ENCODE measurements around the gene UBTD2.

UBTD2 gene

DNA sequence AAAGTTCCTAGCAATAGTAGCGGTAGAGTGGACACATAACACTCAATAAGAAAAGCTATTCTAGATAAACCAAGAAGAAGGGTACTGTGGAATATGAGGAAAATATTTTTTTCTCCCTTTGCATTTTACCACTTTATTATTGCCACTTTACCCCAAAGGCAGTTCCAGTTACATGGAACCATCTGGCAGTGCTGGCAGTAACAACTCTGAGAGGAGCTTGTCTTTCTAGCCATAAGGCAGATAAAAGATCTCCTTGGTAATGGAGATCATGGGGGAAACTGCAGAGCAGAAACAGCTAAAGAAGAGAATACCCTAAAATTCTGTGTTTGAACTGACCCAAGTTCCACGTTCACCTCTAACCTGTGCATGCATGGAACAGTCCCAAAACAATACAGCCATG lies 38.5 kb downstream of the UBTD2 start:
- no peaks in the 10 kb centered on the region for H3K9me3 Mint-ChIP-seq
- DNase-seq, result no peak

DNA sequence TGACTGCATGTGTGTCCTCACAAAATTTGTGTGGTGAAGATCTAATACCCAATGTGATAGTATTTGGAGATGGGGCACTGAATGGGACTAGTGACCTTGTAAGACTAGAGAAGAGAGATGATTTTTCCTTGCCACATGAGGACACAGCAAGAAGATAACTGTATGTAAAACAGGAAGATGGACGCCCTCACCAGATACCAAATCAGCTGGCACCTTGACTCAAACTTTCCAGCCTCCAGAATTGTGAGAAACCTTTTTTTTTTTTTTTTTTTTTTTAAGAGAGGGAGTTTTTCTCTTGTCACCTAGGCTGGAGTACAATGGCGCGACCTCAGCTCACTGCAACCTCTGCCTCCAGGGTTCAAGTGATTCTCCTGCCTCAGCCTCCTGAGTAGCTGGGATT lies 40.3 kb downstream of the UBTD2 start:
- Mint-ChIP-seq H3K4me3 (no peak overlapping the region), H3K4me1 (ENCODE audit: low read depth) (peaks cover 19% of the 10 kb centered on the region), H3K36me3 (ENCODE audit: low read depth) (peaks cover 4% of the 10 kb centered on the region), H3K9me3 (no peaks in the 10 kb centered on the region), H3K27ac (no peak overlapping the region), H3K27me3 (no peaks in the 10 kb centered on the region)
- DNase-seq, result no peak

More for the DNA sequence above, 38.5 kb downstream of the UBTD2 start:
- H3K4me1 Mint-ChIP-seq (ENCODE audit: low read depth), result peaks cover 11% of the 10 kb centered on the region
- no peak overlapping the region for H3K4me3 Mint-ChIP-seq
- H3K27me3 Mint-ChIP-seq, result no peaks in the 10 kb centered on the region
- peaks cover 12% of the 10 kb centered on the region for H3K36me3 Mint-ChIP-seq (ENCODE audit: low read depth)
- no peak overlapping the region for H3K27ac Mint-ChIP-seq

DNA sequence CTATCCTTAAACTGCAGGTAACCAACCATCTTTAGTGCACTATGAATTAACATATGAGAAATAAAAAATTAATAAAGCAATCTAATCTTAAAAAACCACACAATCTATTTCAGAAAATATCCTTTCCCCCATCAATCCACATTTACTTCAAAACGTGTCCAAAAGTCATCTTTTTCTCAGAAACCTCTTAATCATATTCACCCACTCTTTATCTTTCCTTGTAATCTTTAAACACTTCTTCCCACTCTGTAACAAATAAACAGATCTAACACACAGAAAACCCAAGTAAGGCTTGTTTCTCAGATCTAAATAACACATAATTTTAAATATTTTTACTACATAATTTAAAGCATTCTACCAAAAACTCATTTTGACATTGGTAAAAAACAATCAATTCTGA lies 45.2 kb downstream of the UBTD2 start:
- Mint-ChIP-seq H3K27me3 (no peaks in the 10 kb centered on the region), H3K27ac (peak overlapping the region; percentile 31), H3K4me3 (no peak overlapping the region), H3K36me3 (ENCODE audit: low read depth) (peaks cover 8% of the 10 kb centered on the region), H3K4me1 (ENCODE audit: low read depth) (peaks cover 47% of the 10 kb centered on the region), H3K9me3 (no peaks in the 10 kb centered on the region)
- no peak for DNase-seq

DNA sequence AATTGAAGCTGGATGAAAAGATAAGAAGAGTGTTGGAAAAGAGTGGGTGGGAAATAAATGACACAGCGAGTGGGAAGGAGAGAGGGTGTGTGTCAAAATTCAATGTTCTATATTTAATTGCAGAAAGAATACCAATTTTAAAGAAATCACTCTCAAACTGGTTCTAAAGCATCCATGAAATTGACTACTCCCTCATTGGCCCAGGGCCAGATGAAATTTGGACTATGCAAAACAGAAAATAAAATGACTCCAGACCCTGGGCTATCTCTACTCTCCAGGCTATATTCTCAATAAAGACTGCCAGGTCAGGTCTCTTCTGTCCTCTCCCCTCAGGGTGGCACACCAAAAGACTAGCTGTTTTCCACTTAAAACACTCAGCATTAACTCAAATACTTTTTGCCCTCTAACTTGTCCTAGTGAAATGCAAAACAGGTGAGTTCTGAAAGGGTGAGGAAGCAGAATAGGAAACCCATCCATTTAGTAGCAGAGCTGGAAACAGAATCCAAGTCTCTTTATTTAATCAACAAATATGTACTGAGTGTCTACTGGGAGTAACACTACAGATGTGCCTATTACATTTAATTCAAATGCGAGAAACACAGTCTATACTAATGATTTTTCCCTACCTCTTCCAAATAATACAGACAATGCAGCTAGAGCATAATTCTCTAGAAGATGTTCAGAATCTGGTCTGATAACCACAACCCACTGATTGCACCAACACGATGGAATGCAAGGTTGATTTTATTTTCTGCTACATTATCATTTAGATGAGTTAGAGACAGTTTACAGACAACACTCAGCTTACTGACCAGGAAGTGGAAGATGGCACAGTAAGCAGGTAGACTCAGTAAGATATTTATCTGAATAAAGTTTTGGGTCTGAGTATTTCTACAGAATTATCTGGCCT lies 47.5 kb downstream of the UBTD2 start:
- no peak overlapping the region for H3K4me3 Mint-ChIP-seq
- peaks cover 30% of the 10 kb centered on the region for H3K36me3 Mint-ChIP-seq (ENCODE audit: low read depth)
- H3K27ac Mint-ChIP-seq, result no peak overlapping the region
- H3K9me3 Mint-ChIP-seq, result no peaks in the 10 kb centered on the region
- no peaks in the 10 kb centered on the region for H3K27me3 Mint-ChIP-seq
- no peak for DNase-seq
- H3K4me1 Mint-ChIP-seq (ENCODE audit: low read depth), result peaks cover 47% of the 10 kb centered on the region

DNA sequence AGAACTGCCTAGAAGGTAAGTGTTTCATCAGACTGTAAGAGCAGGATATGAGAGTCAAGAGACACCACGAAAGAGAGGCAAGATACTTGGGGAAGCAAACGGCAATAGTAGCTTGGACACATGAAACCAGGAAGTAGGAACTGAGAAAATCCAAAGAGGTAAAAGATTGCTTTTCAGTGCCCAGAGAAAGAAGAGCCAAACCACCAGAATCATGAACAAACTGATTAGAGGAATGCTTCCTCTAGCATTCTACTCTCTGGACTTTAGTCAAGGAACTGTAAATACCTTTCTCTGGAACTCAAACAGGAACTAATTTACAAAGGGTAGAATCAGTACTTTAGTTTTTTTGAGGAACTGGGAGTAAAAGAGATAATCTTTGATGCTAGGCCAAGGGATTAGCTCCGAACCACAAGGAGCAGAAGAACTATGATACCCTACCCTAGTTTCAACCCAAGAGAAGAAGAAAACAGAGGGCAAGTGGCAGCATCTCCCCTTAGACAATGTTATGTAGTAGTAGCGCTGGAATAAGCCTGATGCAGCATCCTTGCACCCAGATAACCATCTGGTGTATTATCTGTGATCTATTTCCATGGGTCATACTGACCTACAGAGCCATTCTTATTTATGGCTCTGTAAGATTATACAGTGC lies 48.3 kb downstream of the UBTD2 start:
- Mint-ChIP-seq H3K27ac (peak overlapping the region; percentile 35), H3K4me3 (no peak overlapping the region), H3K9me3 (no peaks in the 10 kb centered on the region), H3K4me1 (ENCODE audit: low read depth) (peaks cover 52% of the 10 kb centered on the region), H3K27me3 (no peaks in the 10 kb centered on the region), H3K36me3 (ENCODE audit: low read depth) (peaks cover 37% of the 10 kb centered on the region)
- no peak for DNase-seq

DNA sequence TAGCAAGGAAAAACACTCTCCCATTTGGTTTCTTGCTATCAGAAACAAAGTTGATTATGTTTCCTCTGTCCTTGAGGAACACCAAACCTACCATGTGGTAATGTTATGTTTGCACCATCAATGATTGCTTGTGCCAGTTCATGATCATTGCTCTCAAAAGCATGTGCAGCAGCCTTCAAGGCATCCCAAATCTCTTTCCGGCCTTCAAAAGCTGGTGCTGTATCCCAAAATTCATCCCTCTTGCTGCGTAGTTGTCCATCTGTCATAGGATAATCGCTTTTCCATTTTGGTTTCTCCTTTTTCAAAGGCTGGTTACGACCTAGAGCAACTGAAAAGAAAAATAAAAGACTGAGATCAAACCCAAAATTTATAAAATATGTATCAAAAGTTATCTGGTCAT lies 49.5 kb downstream of the UBTD2 start:
- H3K36me3 Mint-ChIP-seq (ENCODE audit: low read depth), result peaks cover 44% of the 10 kb centered on the region
- no peaks in the 10 kb centered on the region for H3K9me3 Mint-ChIP-seq
- no peak overlapping the region for H3K4me3 Mint-ChIP-seq
- no peaks in the 10 kb centered on the region for H3K27me3 Mint-ChIP-seq
- DNase-seq, result no peak
- H3K4me1 Mint-ChIP-seq (ENCODE audit: low read depth), result peaks cover 60% of the 10 kb centered on the region
- H3K27ac Mint-ChIP-seq, result no peak overlapping the region

DNA sequence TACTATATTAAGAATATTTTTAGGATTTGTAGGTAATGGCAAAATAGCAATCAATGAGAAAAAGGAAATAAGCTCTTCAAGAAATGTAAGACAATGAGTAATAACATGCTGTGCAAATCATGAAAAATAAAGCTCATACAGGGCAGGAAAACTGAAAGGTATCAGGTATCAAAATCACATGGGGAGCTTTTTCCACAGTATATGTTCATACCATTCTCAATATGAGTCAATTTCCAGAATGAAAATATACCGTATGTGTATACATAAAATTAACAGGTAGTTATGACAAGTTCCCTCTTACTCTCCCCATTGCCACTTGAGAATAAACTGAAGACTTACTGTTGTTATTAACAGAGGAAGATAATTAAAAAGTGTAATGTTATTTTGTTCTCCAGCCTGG lies 53.7 kb downstream of the UBTD2 start:
- Mint-ChIP-seq H3K4me3 (peak overlapping the region; percentile 1), H3K36me3 (ENCODE audit: low read depth) (peaks cover 72% of the 10 kb centered on the region), H3K4me1 (ENCODE audit: low read depth) (peaks cover 46% of the 10 kb centered on the region), H3K27me3 (no peaks in the 10 kb centered on the region), H3K9me3 (no peaks in the 10 kb centered on the region), H3K27ac (peak overlapping the region; percentile 82)
- DNase-seq, result no peak

DNA sequence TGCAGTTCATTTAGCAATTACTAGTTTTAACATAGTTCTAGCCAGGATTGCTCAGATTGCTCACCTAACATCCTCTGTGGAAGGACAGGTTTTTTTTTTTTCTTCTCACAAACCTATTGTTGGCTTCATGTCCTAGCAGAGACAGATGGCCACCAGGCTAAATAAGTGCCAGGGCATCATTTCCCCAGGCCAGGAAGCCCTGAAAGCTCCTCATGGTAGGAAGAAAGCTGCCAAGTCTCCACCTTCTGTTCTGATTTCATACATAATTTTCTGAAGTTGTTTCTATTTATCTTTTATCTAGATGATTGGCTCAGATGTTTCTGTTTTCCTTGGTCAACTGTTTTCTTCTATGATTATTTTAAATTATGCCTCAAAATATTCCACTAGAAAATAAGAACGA lies 58.6 kb downstream of the UBTD2 start:
- H3K4me3 Mint-ChIP-seq, result peak overlapping the region; percentile 38
- no peaks in the 10 kb centered on the region for H3K9me3 Mint-ChIP-seq
- DNase-seq, result no peak
- H3K27ac Mint-ChIP-seq, result peak overlapping the region; percentile 92
- H3K4me1 Mint-ChIP-seq (ENCODE audit: low read depth), result peaks cover 50% of the 10 kb centered on the region
- no peaks in the 10 kb centered on the region for H3K27me3 Mint-ChIP-seq
- H3K36me3 Mint-ChIP-seq (ENCODE audit: low read depth), result peaks cover 60% of the 10 kb centered on the region

DNA sequence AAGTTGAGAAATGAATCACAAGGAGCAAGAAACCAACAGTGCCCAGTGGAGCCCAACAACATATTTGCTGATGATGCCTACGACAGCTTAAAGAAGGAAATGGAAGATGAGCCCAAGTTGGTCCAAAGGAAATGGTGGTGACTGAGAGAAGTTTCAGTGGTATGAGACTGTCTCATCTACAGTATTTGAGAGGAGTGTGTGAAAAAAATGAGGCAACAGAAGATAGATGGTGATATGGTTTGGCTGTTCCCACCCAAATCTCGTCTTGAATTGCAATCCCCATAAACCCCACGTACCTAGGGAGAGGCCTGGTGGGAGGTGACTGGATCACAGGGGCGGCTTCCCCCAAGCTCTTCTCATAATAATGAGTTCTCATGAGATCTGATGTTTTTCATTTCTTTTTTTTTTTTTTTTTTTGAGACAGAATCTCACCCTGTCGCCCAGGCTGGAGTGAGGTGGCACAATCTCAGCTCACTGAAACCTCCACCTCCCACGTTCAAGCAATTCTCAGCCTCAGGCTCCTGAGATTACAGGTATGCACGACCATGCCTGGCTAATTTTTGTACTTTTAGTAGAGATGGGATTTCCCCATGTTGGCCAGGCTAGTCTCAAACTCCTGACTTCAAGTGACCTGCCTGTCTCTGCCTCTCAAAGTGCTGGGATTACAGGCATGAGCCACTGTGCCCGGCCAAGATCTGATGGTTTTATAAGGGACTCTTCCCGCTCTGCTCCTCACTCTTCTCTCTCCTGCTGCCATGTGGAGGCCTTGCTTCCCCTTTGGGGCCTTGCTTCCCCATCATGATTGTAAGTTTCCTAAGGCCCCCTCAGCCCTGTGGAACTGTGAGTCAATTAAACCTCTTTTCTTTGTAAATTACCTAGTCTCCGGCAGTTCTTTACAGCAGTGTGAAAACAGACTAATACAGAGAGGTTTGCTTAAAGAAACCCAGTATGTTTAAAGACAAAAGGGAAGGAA lies 59.4 kb downstream of the UBTD2 start:
- Mint-ChIP-seq H3K9me3 (peaks cover 7% of the 10 kb centered on the region), H3K4me1 (ENCODE audit: low read depth) (peaks cover 43% of the 10 kb centered on the region)

DNA sequence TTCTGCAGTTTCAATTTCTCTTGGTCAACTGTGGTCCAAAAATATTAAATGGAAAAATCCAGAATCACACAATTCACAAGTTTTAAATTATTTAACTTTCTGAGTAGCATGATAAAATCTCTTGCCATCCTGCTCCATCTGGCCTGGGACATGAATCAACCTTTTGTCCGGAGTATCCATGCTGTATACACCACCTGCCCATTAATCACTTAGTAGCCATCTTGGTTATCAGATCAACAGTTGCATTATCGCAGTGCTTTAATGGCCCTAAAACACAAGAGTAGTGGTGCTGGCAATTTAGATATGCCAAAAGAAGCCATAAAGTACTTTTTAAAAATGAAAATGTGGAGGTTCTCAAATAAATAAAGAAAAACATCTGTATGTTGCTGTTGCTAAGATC lies 64.3 kb downstream of the UBTD2 start:
- H3K4me3 Mint-ChIP-seq, result no peak overlapping the region
- H3K27me3 Mint-ChIP-seq, result no peaks in the 10 kb centered on the region
- DNase-seq, result no peak
- H3K36me3 Mint-ChIP-seq (ENCODE audit: low read depth), result peaks cover 63% of the 10 kb centered on the region
- peaks cover 21% of the 10 kb centered on the region for H3K4me1 Mint-ChIP-seq (ENCODE audit: low read depth)
- peaks cover 11% of the 10 kb centered on the region for H3K9me3 Mint-ChIP-seq
- no peak overlapping the region for H3K27ac Mint-ChIP-seq

More for the DNA sequence above, 59.4 kb downstream of the UBTD2 start:
- H3K36me3 Mint-ChIP-seq (ENCODE audit: low read depth), result peaks cover 64% of the 10 kb centered on the region
- peak; percentile 74 for DNase-seq
- H3K27ac Mint-ChIP-seq, result peak overlapping the region; percentile 92
- H3K4me3 Mint-ChIP-seq, result peak overlapping the region; percentile 38
- no peaks in the 10 kb centered on the region for H3K27me3 Mint-ChIP-seq

DNA sequence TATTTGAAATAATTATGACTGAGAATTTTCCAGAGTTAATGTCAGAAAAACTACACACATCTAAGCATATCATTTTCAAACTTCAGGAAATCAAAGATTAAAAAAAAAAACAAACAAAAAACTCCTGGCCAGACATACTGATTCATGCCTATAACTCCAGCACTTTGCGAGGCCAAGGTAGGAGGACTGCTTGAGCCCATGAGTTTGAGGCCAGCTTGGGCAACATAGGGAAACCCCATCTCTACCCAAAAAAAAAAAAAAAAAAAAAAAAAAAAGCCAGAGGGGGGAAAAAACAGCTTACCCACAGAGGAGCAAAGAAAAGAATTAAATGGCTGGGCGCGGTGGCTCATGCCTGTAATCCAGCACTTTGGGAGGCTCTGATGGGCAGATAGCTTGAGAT lies 67.2 kb downstream of the UBTD2 start:
- no peaks in the 10 kb centered on the region for H3K27me3 Mint-ChIP-seq
- peaks cover 4% of the 10 kb centered on the region for H3K4me1 Mint-ChIP-seq (ENCODE audit: low read depth)
- no peak overlapping the region for H3K4me3 Mint-ChIP-seq
- no peak for DNase-seq
- no peak overlapping the region for H3K27ac Mint-ChIP-seq
- peaks cover 62% of the 10 kb centered on the region for H3K36me3 Mint-ChIP-seq (ENCODE audit: low read depth)
- peaks cover 11% of the 10 kb centered on the region for H3K9me3 Mint-ChIP-seq

DNA sequence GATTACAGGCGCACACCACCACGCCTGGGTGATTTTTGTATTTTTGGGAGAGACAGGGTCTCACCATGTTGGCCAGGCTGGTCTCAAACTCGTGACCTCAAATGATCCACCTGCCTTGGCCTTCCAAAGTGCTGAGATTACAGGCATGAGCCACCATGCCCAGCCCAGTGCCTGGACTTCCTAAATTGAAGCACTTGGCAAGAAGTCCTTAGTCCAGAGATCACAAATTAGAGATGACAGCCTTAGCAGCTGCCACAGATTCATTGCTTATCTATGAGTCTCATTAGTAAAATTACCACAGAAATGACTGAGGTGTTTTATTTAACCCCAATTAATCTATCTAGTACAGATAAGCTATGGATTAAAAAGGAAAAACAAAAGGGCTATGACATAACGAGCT lies 70.4 kb downstream of the UBTD2 start:
- DNase-seq, result no peak
- Mint-ChIP-seq H3K9me3 (no peaks in the 10 kb centered on the region), H3K27me3 (no peaks in the 10 kb centered on the region), H3K27ac (no peak overlapping the region), H3K4me1 (ENCODE audit: low read depth) (peaks cover 4% of the 10 kb centered on the region), H3K4me3 (no peak overlapping the region), H3K36me3 (ENCODE audit: low read depth) (peaks cover 42% of the 10 kb centered on the region)

DNA sequence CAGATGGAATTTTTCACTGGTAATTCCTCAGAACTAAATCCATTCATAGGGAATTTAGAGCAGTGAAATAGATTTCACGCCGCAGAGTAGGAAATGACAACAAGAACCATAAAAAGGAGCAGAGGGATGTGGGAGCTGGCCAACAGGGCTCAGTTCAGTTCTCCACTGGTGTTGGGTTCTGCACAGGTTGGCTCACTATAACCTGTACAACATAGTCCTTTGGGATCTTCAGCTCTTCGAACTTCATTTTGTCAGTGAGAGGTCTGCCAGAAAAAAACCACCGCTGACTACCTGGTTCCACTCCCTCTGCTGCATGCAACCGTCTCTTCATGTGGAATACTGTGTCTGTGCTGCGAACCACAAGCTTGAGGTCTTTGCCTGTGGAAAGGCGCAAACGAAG lies 71.9 kb downstream of the UBTD2 start:
- DNase-seq, result no peak
- Mint-ChIP-seq H3K4me3 (no peak overlapping the region), H3K27me3 (no peaks in the 10 kb centered on the region)

DNA sequence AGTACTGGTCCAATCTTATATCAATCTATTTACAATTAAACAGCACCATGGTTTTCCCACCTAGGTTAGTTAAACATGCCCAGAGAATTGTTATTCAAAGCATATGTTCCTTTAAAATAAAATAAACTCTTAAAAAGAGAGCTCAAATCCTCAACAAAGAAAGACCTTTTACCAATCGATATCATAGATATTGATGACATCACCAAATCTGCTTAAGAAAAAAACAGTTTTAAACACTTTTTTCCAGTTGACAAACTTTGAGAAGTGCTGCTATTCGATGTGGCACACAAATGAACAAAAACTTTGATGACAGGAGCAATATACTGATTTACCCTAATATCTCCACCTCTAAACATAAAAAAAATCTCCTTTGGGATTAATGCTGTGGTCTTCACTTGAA lies 73.8 kb downstream of the UBTD2 start:
- H3K36me3 Mint-ChIP-seq (ENCODE audit: low read depth), result peaks cover 23% of the 10 kb centered on the region
- H3K4me3 Mint-ChIP-seq, result no peak overlapping the region
- H3K27ac Mint-ChIP-seq, result no peak overlapping the region
- no peaks in the 10 kb centered on the region for H3K9me3 Mint-ChIP-seq
- DNase-seq, result no peak
- peaks cover 6% of the 10 kb centered on the region for H3K4me1 Mint-ChIP-seq (ENCODE audit: low read depth)
- no peaks in the 10 kb centered on the region for H3K27me3 Mint-ChIP-seq

More for the DNA sequence above, 71.9 kb downstream of the UBTD2 start:
- Mint-ChIP-seq H3K27ac (no peak overlapping the region), H3K9me3 (no peaks in the 10 kb centered on the region), H3K4me1 (ENCODE audit: low read depth) (peaks cover 8% of the 10 kb centered on the region), H3K36me3 (ENCODE audit: low read depth) (peaks cover 33% of the 10 kb centered on the region)
